ENCODE data around the gene RPLP2. TPM values are rescaled to one million over a fixed set of nuclear protein-coding genes. Genes with fewer than 3 reads are reported as not detected.

Gene RPLP2
- total and polyA plus RNA-seq, 2 of the 4 experiments (the other 2 are of a cell fraction): 59.9 to 1,897 TPM

DNA sequence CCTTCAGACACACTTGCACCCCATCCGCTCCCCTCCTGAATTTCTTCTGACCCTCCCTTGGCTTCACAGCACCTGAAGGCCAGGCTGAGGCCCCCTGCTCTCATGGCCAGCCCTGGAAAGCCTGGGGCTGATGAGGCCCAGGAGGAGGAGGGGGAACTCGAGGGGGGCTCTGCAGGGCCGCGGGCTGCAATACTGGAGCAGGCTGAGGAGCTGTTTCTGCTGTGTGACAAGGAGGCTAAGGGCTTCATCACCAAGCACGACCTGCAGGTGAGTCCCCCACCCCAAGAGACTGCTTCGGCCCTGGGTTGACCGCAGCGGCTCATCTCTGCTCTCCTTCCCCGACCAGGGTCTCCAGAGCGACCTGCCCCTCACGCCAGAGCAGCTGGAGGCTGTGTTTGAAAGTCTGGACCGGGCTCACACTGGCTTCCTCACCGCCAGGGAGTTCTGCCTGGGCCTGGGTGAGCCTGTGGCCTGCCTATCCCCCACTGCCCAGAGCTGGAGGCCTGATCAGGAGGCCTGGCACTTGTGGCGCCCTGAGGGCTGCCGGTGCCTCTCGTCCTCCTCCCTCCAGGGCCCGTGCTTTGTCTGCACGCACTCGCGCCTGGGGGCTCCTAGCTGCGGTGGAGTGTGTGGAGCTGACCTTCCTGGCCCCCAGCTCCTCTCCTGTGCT lies 18.9 kb downstream of the RPLP2 start:
- DNase-seq: no peak
- 0 out of 2 replicates have a peak overlapping the region, but pooled peaks have one; percentile 39 for H3K14ac ChIP-seq (replicated peaks; ENCODE audit: low read depth, low read length)
- H3K9me3 ChIP-seq (ENCODE audit: control insufficient read depth, insufficient read depth, low read length): no peaks in the 10 kb centered on the region
- H2BK5ac ChIP-seq (ENCODE audit: low read depth, low read length, poor library complexity, severe bottlenecking): peak overlapping the region; percentile 56
- H3K4me3 ChIP-seq (ENCODE audit: insufficient read depth, low read depth, low read length): no peak overlapping the region
- H3K27ac ChIP-seq (ENCODE audit: insufficient read depth, low read length): no peak overlapping the region
- peak overlapping the region; percentile 87 to 95; a peak in 2 of 4 replicates for H4K8ac ChIP-seq (ENCODE audit: low read depth in 2 of 2, low read length in 2 of 2)
- dilution Hi-C loops (cut with HindIII; ENCODE audit: low sequenced_read_pairs, unreplicated experiment) (no loop called here), intact Hi-C loops (cut with micrococcal nuclease) (no loop called here), in situ Hi-C loops (cut with MboI; ENCODE audit: low sequenced_read_pairs) (no loop called here)
- H3K18ac ChIP-seq (ENCODE audit: low read depth, low read length): no peak overlapping the region
- H3K9ac ChIP-seq (ENCODE audit: low read depth, low read length): no peak overlapping the region
- H3K4ac ChIP-seq (ENCODE audit: low read depth, low read length): peak overlapping the region; percentile 43
- no peak overlapping the region for H2BK15ac ChIP-seq (ENCODE audit: low read depth, low read length)
- peak overlapping the region; percentile 24; the same call in 1 of the 2 replicates for H2AK5ac ChIP-seq (ENCODE audit: low read depth, low read length)
- ATAC-seq (ENCODE audit: low read depth): no peak
- H4K91ac ChIP-seq (ENCODE audit: insufficient read depth, low read depth, low read length): peak overlapping the region; percentile 71
- WGBS, 2 experiments (ENCODE audit: extremely low coverage in 2 of 2, insufficient read length in 1 of 2): 62% methylated on average over 6 of the region's 21 CpGs; no CpG with 5 or more reads in 1 of the 2 experiments
- BruUV-seq (replicated peaks): no TSS peak
- H4K20me1 ChIP-seq (ENCODE audit: insufficient read depth, low read length): peaks cover 26% of the 10 kb centered on the region
- 0 out of 2 replicates have a peak overlapping the region, but pooled peaks have one; percentile 34 for H3K23ac ChIP-seq (ENCODE audit: low read depth, low read length)
- no peak overlapping the region for H2BK20ac ChIP-seq (ENCODE audit: low read depth, low read length)
- H4K5ac ChIP-seq (ENCODE audit: low read depth, low read length): no peak overlapping the region; the same call in 1 of the 2 replicates
- H3K36me3 ChIP-seq (ENCODE audit: control insufficient read depth, insufficient read depth, low read length): peaks cover 18% of the 10 kb centered on the region; the same call in 1 of the 2 replicates
- H3K56ac ChIP-seq (ENCODE audit: extremely low read depth, insufficient read depth, low read length): no peak overlapping the region
- H2AK9ac ChIP-seq (replicated peaks; ENCODE audit: low read depth, low read length, poor library complexity): peak overlapping the region; percentile 31
- peaks cover 6% of the 10 kb centered on the region; the same call in 1 of the 2 replicates for H3K27me3 ChIP-seq (ENCODE audit: control insufficient read depth, insufficient read depth, low read length)
- peaks cover 6% of the 10 kb centered on the region; the same call in 1 of the 2 replicates for H3K9me1 ChIP-seq (ENCODE audit: insufficient read depth, low read length)
- H2AFZ ChIP-seq (replicated peaks; ENCODE audit: low read length, poor library complexity): peak overlapping the region; percentile 90
- CTCF ChIA-PET: no interaction called here
- POLR2A ChIA-PET (ENCODE audit: unreplicated experiment): no interaction called here
- TF ChIP-seq MAFK (IDR thresholded peaks at IDR 0.05; ENCODE audit: low read depth, low read length) (no peak), RFX5 (IDR thresholded peaks at IDR 0.05; ENCODE audit: low read depth, low read length) (no peak), CEBPB (IDR thresholded peaks at IDR 0.05; ENCODE audit: low read depth, low read length) (no peak), CHD1 (IDR thresholded peaks at IDR 0.05; ENCODE audit: low read depth, low read length) (no peak), CTCF (conservative IDR thresholded peaks at IDR 0.05; ENCODE audit: low read depth, low read length) (no peak), SMC3 (IDR thresholded peaks at IDR 0.05; ENCODE audit: low read depth, low read length) (no peak), NFE2L2 (IDR thresholded peaks at IDR 0.05; ENCODE audit: low read depth, low read length) (no peak), POLR2A (IDR thresholded peaks at IDR 0.05; ENCODE audit: low read depth, low read length) (no peak), BHLHE40 (IDR thresholded peaks at IDR 0.05; ENCODE audit: low read depth, low read length) (no peak), RCOR1 (IDR thresholded peaks at IDR 0.05; ENCODE audit: insufficient replicate concordance, low read length) (no peak)
- TF ChIP-seq, protein P1, sequence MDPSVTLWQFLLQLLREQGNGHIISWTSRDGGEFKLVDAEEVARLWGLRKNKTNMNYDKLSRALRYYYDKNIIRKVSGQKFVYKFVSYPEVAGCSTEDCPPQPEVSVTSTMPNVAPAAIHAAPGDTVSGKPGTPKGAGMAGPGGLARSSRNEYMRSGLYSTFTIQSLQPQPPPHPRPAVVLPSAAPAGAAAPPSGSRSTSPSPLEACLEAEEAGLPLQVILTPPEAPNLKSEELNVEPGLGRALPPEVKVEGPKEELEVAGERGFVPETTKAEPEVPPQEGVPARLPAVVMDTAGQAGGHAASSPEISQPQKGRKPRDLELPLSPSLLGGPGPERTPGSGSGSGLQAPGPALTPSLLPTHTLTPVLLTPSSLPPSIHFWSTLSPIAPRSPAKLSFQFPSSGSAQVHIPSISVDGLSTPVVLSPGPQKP (IDR thresholded peaks at IDR 0.05; ENCODE audit: borderline replicate concordance, low read depth, low read length): no peak
- H3K79me1 ChIP-seq (ENCODE audit: low read depth in 1 of 2, low read length in 2 of 2): peaks cover 3 to 13% of the 10 kb centered on the region in 2 experiments
- H2BK120ac ChIP-seq (ENCODE audit: low read depth, low read length): peak overlapping the region; percentile 18; the same call in 1 of the 2 replicates
- H3K4me1 ChIP-seq (ENCODE audit: control insufficient read depth, insufficient read depth, low read length): peaks cover 25% of the 10 kb centered on the region
- no peak overlapping the region for H3K4me2 ChIP-seq (ENCODE audit: low read depth, low read length)
